GM23338 (cell line): ENCODE data around the gene KRT71. TPM values are rescaled to one million over a fixed set of nuclear protein-coding genes. Genes with fewer than 3 reads are reported as not detected.

Source experiments
- polyA plus RNA-seq: library from polyadenylated mRNA; unstranded; fragments of >200 nt; fragmentation: Nextera tagmentation; extraction: Ambion mirVana; gene quantifications from 2 replicates; pipeline ENCODE4 v1.2.1, GENCODE V29; 2016
- total RNA-seq: library from RNA; depleted of rRNA; stranded (reverse); fragments of >200 nt; shearing (Covaris generic); gene quantifications from 2 replicates; pipeline ENCODE4 v1.2.3, GENCODE V29; 2014; rRNA removed

The KRT71 gene
- total and polyA plus RNA-seq, 2 experiments from 2014 or later = not detected

Other genes starting within 250 kb of the KRT71 start
- not detected in 2 replicates for gene KRT83, start 231.7 kb downstream of the KRT71 start, total RNA-seq
- not detected in 2 replicates for gene KRT83, start 231.7 kb downstream of the KRT71 start, polyA plus RNA-seq
- not detected in 2 replicates for gene KRT85, start 185.7 kb downstream of the KRT71 start, total RNA-seq
- not detected in 2 replicates for gene KRT85, start 185.7 kb downstream of the KRT71 start, polyA plus RNA-seq
- gene KRT84, start 167.5 kb downstream of the KRT71 start, total RNA-seq = not detected in 2 replicates
- gene KRT84, start 167.5 kb downstream of the KRT71 start, polyA plus RNA-seq = not detected in 2 replicates
- gene KRT82, start 146.8 kb downstream of the KRT71 start, total RNA-seq = not detected in 2 replicates
- gene KRT82, start 146.8 kb downstream of the KRT71 start, polyA plus RNA-seq = not detected in 2 replicates
- not detected in 2 replicates for gene KRT75, start 118.8 kb downstream of the KRT71 start, total RNA-seq
- not detected in 2 replicates for gene KRT75, start 118.8 kb downstream of the KRT71 start, polyA plus RNA-seq
- not detected in 2 replicates for gene KRT6B, start 101.0 kb downstream of the KRT71 start, total RNA-seq
- gene KRT6B, start 101.0 kb downstream of the KRT71 start, polyA plus RNA-seq = not detected in 2 replicates
- not detected in 2 replicates for gene KRT6C, start 79.3 kb downstream of the KRT71 start, total RNA-seq
- not detected in 2 replicates for gene KRT6C, start 79.3 kb downstream of the KRT71 start, polyA plus RNA-seq
- not detected in 2 replicates for gene KRT6A, start 59.9 kb downstream of the KRT71 start, total RNA-seq
- gene KRT6A, start 59.9 kb downstream of the KRT71 start, polyA plus RNA-seq = not detected in 2 replicates
- not detected in 2 replicates for gene KRT5, start 32.8 kb downstream of the KRT71 start, total RNA-seq
- gene KRT5, start 32.8 kb downstream of the KRT71 start, polyA plus RNA-seq = not detected in 2 replicates
- not detected in 2 replicates for gene KRT74, start 20.7 kb upstream of the KRT71 start, total RNA-seq
- not detected in 2 replicates for gene KRT74, start 20.7 kb upstream of the KRT71 start, polyA plus RNA-seq
- gene KRT72, start 48.3 kb upstream of the KRT71 start, total RNA-seq = not detected in 2 replicates
- not detected in 2 replicates for gene KRT72, start 48.3 kb upstream of the KRT71 start, polyA plus RNA-seq
- gene KRT73, start 65.4 kb upstream of the KRT71 start, total RNA-seq = not detected in 2 replicates
- gene KRT73, start 65.4 kb upstream of the KRT71 start, polyA plus RNA-seq = not detected in 2 replicates
- gene KRT2, start 99.1 kb upstream of the KRT71 start, total RNA-seq = not detected in 2 replicates
- gene KRT2, start 99.1 kb upstream of the KRT71 start, polyA plus RNA-seq = not detected in 2 replicates
- not detected in 2 replicates for gene KRT1, start 127.3 kb upstream of the KRT71 start, total RNA-seq
- gene KRT1, start 127.3 kb upstream of the KRT71 start, polyA plus RNA-seq = not detected in 2 replicates
- gene KRT77, start 150.4 kb upstream of the KRT71 start, total RNA-seq = not detected in 2 replicates
- not detected in 2 replicates for gene KRT77, start 150.4 kb upstream of the KRT71 start, polyA plus RNA-seq
- gene KRT76, start 224.2 kb upstream of the KRT71 start, total RNA-seq = not detected in 2 replicates
- gene KRT76, start 224.2 kb upstream of the KRT71 start, polyA plus RNA-seq = not detected in 2 replicates
- not detected in 2 replicates for gene KRT3, start 243.0 kb upstream of the KRT71 start, total RNA-seq
- gene KRT3, start 243.0 kb upstream of the KRT71 start, polyA plus RNA-seq = not detected in 2 replicates